Mesendoderm (in vitro differentiated cells): ENCODE results near the gene ALG11.

Experiments
- DNase-seq: peaks from one replicate; pipeline ENCODE4 v3.0.0; 2013
- H2AK5ac ChIP-seq: 2 replicates; pipeline ENCODE4 v1.6.1; 2013; ENCODE audit warnings: low read length, inconsistent platforms
- H2BK120ac ChIP-seq: 2 replicates; pipeline ENCODE4 v1.6.1; 2013; ENCODE audit warnings: low read depth, mild to moderate bottlenecking, low read length, moderate library complexity, mixed read lengths
- H2BK15ac ChIP-seq: replicated peaks from 2 replicates; pipeline ENCODE4 v1.6.1; 2013; ENCODE audit warnings: low read depth, mild to moderate bottlenecking, moderate library complexity
- H2BK5ac ChIP-seq: 2 replicates; pipeline ENCODE4 v1.6.1; 2013; ENCODE audit warnings: low read length, inconsistent platforms
- H3K18ac ChIP-seq: 2 replicates; pipeline ENCODE4 v1.6.1; 2013; ENCODE audit warnings: mild to moderate bottlenecking, low read length, mixed read lengths
- H3K23ac ChIP-seq: one replicate; pipeline ENCODE4 v1.6.1; 2013; ENCODE audit warnings: low read length
- H3K27ac ChIP-seq: 2 replicates; pipeline ENCODE4 v1.5.1; 2013; ENCODE audit warnings: low read depth, mild to moderate bottlenecking, inconsistent platforms, low read length, moderate library complexity
- H3K27me3 ChIP-seq: 2 replicates; pipeline ENCODE4 v1.6.1; 2013; ENCODE audit warnings: low read length, control low read depth, mild to moderate bottlenecking, inconsistent platforms; ENCODE audit not compliant: insufficient read depth, poor library complexity
- H3K36me3 ChIP-seq: 2 replicates; pipeline ENCODE4 v1.6.1; 2013; ENCODE audit warnings: low read length, inconsistent platforms; ENCODE audit not compliant: control insufficient read depth, insufficient read depth
- H3K4ac ChIP-seq: one replicate; pipeline ENCODE4 v1.6.1; 2013; ENCODE audit warnings: low read depth, mild to moderate bottlenecking, low read length, moderate library complexity
- H3K4me1 ChIP-seq: 2 replicates; pipeline ENCODE4 v1.6.1; 2013; ENCODE audit warnings: low read depth, low read length, inconsistent platforms; ENCODE audit not compliant: control insufficient read depth
- H3K4me2 ChIP-seq: 2 replicates; pipeline ENCODE4 v1.6.1; 2013; ENCODE audit warnings: low read length
- H3K4me3 ChIP-seq: 2 replicates; pipeline ENCODE4 v1.5.1; 2013; ENCODE audit warnings: mild to moderate bottlenecking, low read length
- H3K56ac ChIP-seq: one replicate; pipeline ENCODE4 v1.6.1; 2013; ENCODE audit warnings: low read length
- H3K79me1 ChIP-seq: 2 replicates; pipeline ENCODE4 v1.6.1; 2013; ENCODE audit warnings: low read length, inconsistent platforms
- H3K79me2 ChIP-seq: 2 replicates; pipeline ENCODE4 v1.6.1; 2013; ENCODE audit warnings: mild to moderate bottlenecking, low read length; ENCODE audit not compliant: control insufficient read depth, insufficient read depth
- H3K9ac ChIP-seq: 2 replicates; pipeline ENCODE4 v1.6.1; 2013; ENCODE audit warnings: low read length, inconsistent platforms
- H4K5ac ChIP-seq: one replicate; pipeline ENCODE4 v1.6.1; 2013; ENCODE audit warnings: low read length
- H4K8ac ChIP-seq: one replicate; pipeline ENCODE4 v1.6.1; 2013; ENCODE audit warnings: low read depth, mild to moderate bottlenecking, control low read depth, low read length, moderate library complexity
- WGBS: extraction: QIAGEN DNeasy Blood & Tissue Kit; methylation state at CpG from one replicate; pipeline ENCODE4 v1.1.7; 2013; ENCODE audit warnings: low lambda C conversion rate, missing lambda C conversion rate; ENCODE audit not compliant: insufficient coverage; ENCODE audit errors: extremely low coverage; 5-methylcytosine and 5-hydroxymethylcytosine counted together

The ALG11 gene

GRCh38 chr13:52005841-52006522, 6.2 kb upstream of the ALG11 start:
- Histone ChIP-seq H4K8ac (no peak overlapping the region), H3K4me1 (no peaks in the 10 kb centered on the region), H3K4ac (no peak overlapping the region), H3K4me3 (no peak overlapping the region), H3K9ac (no peak overlapping the region), H3K56ac (no peak overlapping the region), H2BK5ac (no peak overlapping the region), H2BK120ac (no peak overlapping the region), H2BK15ac (no peak overlapping the region), H3K4me2 (no peak overlapping the region), H3K18ac (no peak overlapping the region), H4K5ac (no peak overlapping the region), H3K23ac (no peak overlapping the region), H3K79me1 (no peaks in the 10 kb centered on the region), H3K27ac (no peak overlapping the region), H3K36me3 (no peaks in the 10 kb centered on the region), H2AK5ac (no peak overlapping the region), H3K79me2 (no peaks in the 10 kb centered on the region), H3K27me3 (peaks cover 8% of the 10 kb centered on the region)
- WGBS = no CpG with 5 or more reads among the region's 13 CpGs
- DNase-seq = no peak

- Histone ChIP-seq H3K9ac (no peak overlapping the region), H2BK15ac (no peak overlapping the region), H2BK5ac (no peak overlapping the region), H3K27ac (no peak overlapping the region), H3K4me2 (no peak overlapping the region), H3K4me3 (no peak overlapping the region), H4K8ac (no peak overlapping the region), H3K4me1 (no peaks in the 10 kb centered on the region), H2AK5ac (no peak overlapping the region), H3K56ac (no peak overlapping the region), H3K27me3 (peaks cover 9% of the 10 kb centered on the region), H3K4ac (no peak overlapping the region), H3K23ac (no peak overlapping the region), H2BK120ac (no peak overlapping the region), H4K5ac (no peak overlapping the region), H3K79me1 (no peaks in the 10 kb centered on the region), H3K79me2 (no peaks in the 10 kb centered on the region), H3K18ac (no peak overlapping the region), H3K36me3 (no peaks in the 10 kb centered on the region)
- DNase-seq = no peak
- no CpG with 5 or more reads among the region's 8 CpGs for WGBS
These were observed 5.5 kb upstream of the ALG11 start for GRCh38 chr13:52006523-52007245.

DNA sequence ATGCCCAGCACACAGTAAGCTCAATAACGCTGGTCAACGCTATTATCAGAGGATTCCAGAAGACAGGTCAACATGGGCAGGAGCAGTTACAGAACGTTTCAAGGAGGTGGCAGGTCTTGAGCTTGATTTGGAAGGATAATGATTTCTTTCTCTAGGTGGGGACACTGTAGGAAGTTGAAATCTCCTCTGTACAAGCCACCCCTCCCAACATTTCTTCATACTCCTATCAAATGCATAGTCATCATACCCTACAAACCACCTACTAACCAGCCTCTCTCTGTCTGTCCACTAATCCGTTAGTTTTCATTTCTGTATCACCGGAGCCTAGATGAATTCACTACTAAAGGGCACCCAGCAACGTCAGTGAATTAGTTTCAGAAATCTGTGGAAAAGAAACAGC, 2.3 kb upstream of the ALG11 start:
- no peak overlapping the region for H4K8ac ChIP-seq
- no peak overlapping the region for H4K5ac ChIP-seq
- no peak overlapping the region for H3K27ac ChIP-seq
- H3K79me2 ChIP-seq = peaks cover 9% of the 10 kb centered on the region
- no peak overlapping the region for H2BK15ac ChIP-seq
- no peak for DNase-seq
- H3K4ac ChIP-seq = no peak overlapping the region
- H3K56ac ChIP-seq = no peak overlapping the region
- no peak overlapping the region for H2BK120ac ChIP-seq
- no peak overlapping the region for H3K4me2 ChIP-seq
- H3K23ac ChIP-seq = no peak overlapping the region
- H3K27me3 ChIP-seq = peaks cover 9% of the 10 kb centered on the region
- H3K4me3 ChIP-seq = no peak overlapping the region
- no peak overlapping the region for H3K9ac ChIP-seq
- H3K79me1 ChIP-seq = no peaks in the 10 kb centered on the region
- H2BK5ac ChIP-seq = no peak overlapping the region
- no peak overlapping the region for H2AK5ac ChIP-seq
- WGBS = no CpG with 5 or more reads among the region's 6 CpGs
- H3K36me3 ChIP-seq = no peaks in the 10 kb centered on the region
- no peaks in the 10 kb centered on the region for H3K4me1 ChIP-seq
- H3K18ac ChIP-seq = no peak overlapping the region

DNA sequence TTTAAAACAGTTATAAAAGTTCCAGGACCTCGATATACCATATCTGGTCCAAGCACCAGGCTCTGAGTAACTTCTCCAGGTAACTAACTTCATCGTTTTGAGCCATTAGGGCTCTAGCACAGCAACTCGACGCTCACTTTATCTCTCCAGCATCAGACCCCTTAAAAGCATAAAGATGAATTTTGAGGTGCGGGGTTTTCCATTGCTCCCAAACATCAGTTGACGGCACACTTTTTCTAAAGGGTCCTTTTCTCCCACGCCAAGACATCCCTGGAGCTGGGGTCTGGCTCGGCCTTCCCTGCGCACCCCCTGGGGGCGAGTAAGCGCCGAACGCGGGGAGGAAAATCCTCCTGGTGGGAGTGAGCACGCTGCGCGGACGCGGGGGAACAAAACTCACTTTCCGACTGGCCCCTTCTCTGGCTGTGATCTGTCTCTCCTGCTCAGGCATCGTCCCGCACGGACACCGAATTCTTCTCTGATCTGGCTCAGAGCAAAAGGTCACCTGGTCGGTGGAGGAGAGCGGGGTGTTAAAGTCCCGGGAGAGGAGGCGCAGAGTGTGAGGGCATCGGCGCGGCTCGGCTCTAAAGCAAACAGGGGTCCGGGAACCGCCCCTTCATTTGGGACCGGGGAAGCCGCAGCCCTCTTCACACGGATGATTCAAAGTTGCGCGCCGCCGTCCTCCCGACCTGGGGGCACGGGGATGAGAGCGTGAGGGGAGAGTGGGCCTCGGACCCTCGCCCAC, 1.1 kb upstream of the ALG11 start, which contains the start of gene ATP7B:
ATP7B (minus strand) TSS at position 561 of the 742 bp plus-strand sequence; CDS start at position 448, 113 bp downstream.
- Histone ChIP-seq H3K79me1 (no peaks in the 10 kb centered on the region), H3K18ac (no peak within 1 kb of the TSS), H3K9ac (peak within 1 kb of the TSS; percentile 88), H3K27me3 (peaks cover 9% of the 10 kb centered on the region), H4K5ac (no peak within 1 kb of the TSS), H2BK15ac (no peak within 1 kb of the TSS), H3K36me3 (no peaks in the 10 kb centered on the region), H3K23ac (no peak within 1 kb of the TSS), H2BK120ac (no peak within 1 kb of the TSS), H3K56ac (peak within 1 kb of the TSS; percentile 95), H2BK5ac (no peak within 1 kb of the TSS), H3K4ac (no peak within 1 kb of the TSS), H3K4me1 (no peaks in the 10 kb centered on the region), H3K4me2 (peak within 1 kb of the TSS; percentile 96), H3K79me2 (peaks cover 11% of the 10 kb centered on the region), H2AK5ac (no peak within 1 kb of the TSS), H3K27ac (no peak within 1 kb of the TSS), H3K4me3 (peak within 1 kb of the TSS; percentile 82), H4K8ac (no peak within 1 kb of the TSS)
- DNase-seq = peak; percentile 63
- WGBS = no CpG with 5 or more reads among the region's 46 CpGs

GRCh38 chr13:52012512-52012836, 276 bp downstream of the ALG11 start:
- H3K4me3 ChIP-seq = peak overlapping the region; percentile 54
- no CpG with 5 or more reads among the region's 8 CpGs for WGBS
- H3K4me2 ChIP-seq = peak overlapping the region; percentile 10
- no peak overlapping the region for H2BK120ac ChIP-seq
- H3K4ac ChIP-seq = no peak overlapping the region
- H3K27ac ChIP-seq = no peak overlapping the region
- H3K18ac ChIP-seq = no peak overlapping the region
- H2AK5ac ChIP-seq = no peak overlapping the region
- no peaks in the 10 kb centered on the region for H3K36me3 ChIP-seq
- H3K56ac ChIP-seq = peak overlapping the region; percentile 77
- no peak overlapping the region for H4K8ac ChIP-seq
- H3K27me3 ChIP-seq = peaks cover 9% of the 10 kb centered on the region
- H2BK5ac ChIP-seq = no peak overlapping the region
- no peak overlapping the region for H3K23ac ChIP-seq
- peaks cover 11% of the 10 kb centered on the region for H3K79me2 ChIP-seq
- DNase-seq = no peak
- peaks cover under 1% of the 10 kb centered on the region for H3K79me1 ChIP-seq
- H3K9ac ChIP-seq = peak overlapping the region; percentile 64
- no peaks in the 10 kb centered on the region for H3K4me1 ChIP-seq
- no peak overlapping the region for H2BK15ac ChIP-seq
- H4K5ac ChIP-seq = no peak overlapping the region
